Mammary epithelial cell (primary cell): ENCODE data around the gene STXBP4.

ENCODE experiments used
- CTCF ChIP-seq, 2 donors: IDR thresholded peaks in 1 of 2; conservative IDR thresholded peaks in 1 of 2; 2 replicates each; pipeline ENCODE4 v1.5.1; 2011 to 2012; ENCODE audit warnings: inconsistent platforms in 2 of 2, low read length in 2 of 2, mild to moderate bottlenecking in 2 of 2, control low read depth in 1 of 2, low read depth in 1 of 2; ENCODE audit not compliant: insufficient read depth in 1 of 2; ENCODE audit errors: extremely low read depth in 1 of 2
- EZH2 ChIP-seq: IDR thresholded peaks from 2 replicates; pipeline ENCODE4 v1.6.1; 2012; ENCODE audit warnings: low read length, inconsistent platforms, borderline replicate concordance

- TF ChIP-seq EZH2 = no peak
- TF ChIP-seq CTCF (conservative IDR thresholded peaks at IDR 0.05 in 1 of 2, IDR thresholded peaks at IDR 0.05 in 1 of 2; ENCODE audit: extremely low read depth in 1 of 2, insufficient read depth in 1 of 2, low read depth in 1 of 2, low read length in 2 of 2) = no peak
Measured at GRCh38 chr17:55121268-55121667, 152.7 kb downstream of the STXBP4 start.
